Rectal smooth muscle tissue (tissue), 1 donor: ENCODE data around the gene CLEC3A.

Source experiments
- H3K27ac ChIP-seq: one replicate; pipeline ENCODE4 v1.7.0; 2013; ENCODE audit warnings: low read depth, low read length, inconsistent platforms
- H3K27me3 ChIP-seq: one replicate; pipeline ENCODE4 v1.7.0; 2013; ENCODE audit warnings: low read length; ENCODE audit not compliant: control insufficient read depth, insufficient read depth
- H3K36me3 ChIP-seq: one replicate; pipeline ENCODE4 v1.7.0; 2013; ENCODE audit warnings: low read length; ENCODE audit not compliant: control insufficient read depth, insufficient read depth
- H3K4me1 ChIP-seq: one replicate; pipeline ENCODE4 v1.7.0; 2013; ENCODE audit warnings: low read length; ENCODE audit not compliant: control insufficient read depth, insufficient read depth
- H3K4me3 ChIP-seq: one replicate; pipeline ENCODE4 v1.7.0; 2013; ENCODE audit warnings: low read length
- H3K9ac ChIP-seq: one replicate; pipeline ENCODE4 v1.7.0; 2013; ENCODE audit warnings: low read length

Gene CLEC3A

GRCh38 chr16:77998350-77999023 is 23.9 kb upstream of the CLEC3A start:
- no peaks in the 10 kb centered on the region for H3K36me3 ChIP-seq
- no peak overlapping the region for H3K4me3 ChIP-seq
- H3K27me3 ChIP-seq = no peaks in the 10 kb centered on the region
- no peak overlapping the region for H3K27ac ChIP-seq
- H3K9ac ChIP-seq = no peak overlapping the region
- no peaks in the 10 kb centered on the region for H3K4me1 ChIP-seq

- H3K4me3 ChIP-seq = no peak overlapping the region
These were observed 20.8 kb upstream of the CLEC3A start for GRCh38 chr16:78001451-78002025.

DNA sequence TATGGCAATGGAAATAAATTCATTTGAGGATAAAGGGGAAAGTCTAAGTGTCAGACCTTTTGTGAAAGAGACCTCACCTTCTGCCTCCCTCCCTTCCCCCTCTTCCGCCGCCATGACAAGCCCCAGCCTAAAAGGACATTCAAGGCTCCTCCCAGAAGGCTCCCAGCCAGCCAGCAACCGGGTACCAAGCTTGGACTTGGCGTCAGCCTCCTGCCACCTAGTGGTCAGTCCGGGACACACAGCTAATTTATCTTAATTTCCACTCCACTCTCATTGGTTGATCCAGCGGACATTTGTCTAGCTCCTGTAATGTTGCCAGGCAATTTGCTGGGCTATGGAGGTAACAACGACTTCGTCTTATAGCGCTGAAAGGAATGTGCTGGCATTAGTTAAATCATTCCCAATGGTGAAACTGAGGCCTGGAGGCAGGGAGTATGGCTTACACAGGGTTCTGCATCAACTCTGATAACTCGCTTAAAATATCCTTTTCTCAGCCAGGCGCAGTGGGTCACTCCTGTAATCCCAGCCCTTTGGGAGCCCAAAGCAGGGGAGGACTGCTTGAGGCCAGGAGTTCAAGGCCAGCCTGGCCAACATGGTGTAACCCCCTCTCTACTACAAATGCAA is 19.3 kb upstream of the CLEC3A start:
- H3K4me3 ChIP-seq = no peak overlapping the region
- H3K4me1 ChIP-seq = no peaks in the 10 kb centered on the region
- no peak overlapping the region for H3K9ac ChIP-seq
- H3K27me3 ChIP-seq = no peaks in the 10 kb centered on the region
- H3K36me3 ChIP-seq = no peaks in the 10 kb centered on the region
- no peak overlapping the region for H3K27ac ChIP-seq

More at GRCh38 chr16:78001451-78002025, 20.8 kb upstream of the CLEC3A start:
- no peak overlapping the region for H3K27ac ChIP-seq
- H3K27me3 ChIP-seq = no peaks in the 10 kb centered on the region
- no peak overlapping the region for H3K9ac ChIP-seq
- no peaks in the 10 kb centered on the region for H3K4me1 ChIP-seq
- H3K36me3 ChIP-seq = no peaks in the 10 kb centered on the region

DNA sequence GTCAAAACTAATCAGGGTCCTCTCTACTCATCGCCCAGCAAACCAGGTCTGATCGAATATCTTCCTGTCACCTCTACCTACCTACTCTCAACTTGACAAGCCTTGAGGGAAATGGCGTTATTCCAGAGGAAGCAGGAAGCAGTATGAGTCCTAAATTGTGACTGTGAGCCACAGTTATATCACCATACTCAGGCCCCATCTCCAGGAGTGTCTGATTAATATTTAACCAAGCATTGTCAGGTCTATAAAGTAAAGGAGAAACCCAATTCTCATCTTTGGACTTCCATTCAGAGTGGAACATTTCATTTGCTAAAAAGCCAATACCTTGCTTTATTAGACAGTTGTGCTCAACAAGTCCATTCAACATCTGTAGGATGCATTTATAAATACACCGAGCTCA is 17.8 kb upstream of the CLEC3A start:
- Histone ChIP-seq H3K9ac (no peak overlapping the region), H3K36me3 (no peaks in the 10 kb centered on the region), H3K4me3 (no peak overlapping the region), H3K27me3 (no peaks in the 10 kb centered on the region), H3K4me1 (no peaks in the 10 kb centered on the region), H3K27ac (no peak overlapping the region)

GRCh38 chr16:78005881-78006280 is 16.5 kb upstream of the CLEC3A start:
- H3K36me3 ChIP-seq = no peaks in the 10 kb centered on the region
- no peaks in the 10 kb centered on the region for H3K4me1 ChIP-seq
- H3K4me3 ChIP-seq = no peak overlapping the region
- no peak overlapping the region for H3K27ac ChIP-seq
- H3K9ac ChIP-seq = no peak overlapping the region
- H3K27me3 ChIP-seq = no peaks in the 10 kb centered on the region

GRCh38 chr16:78007121-78007520 is 15.2 kb upstream of the CLEC3A start:
- Histone ChIP-seq H3K27ac (no peak overlapping the region), H3K36me3 (no peaks in the 10 kb centered on the region), H3K4me3 (no peak overlapping the region), H3K4me1 (no peaks in the 10 kb centered on the region), H3K27me3 (no peaks in the 10 kb centered on the region), H3K9ac (no peak overlapping the region)

DNA sequence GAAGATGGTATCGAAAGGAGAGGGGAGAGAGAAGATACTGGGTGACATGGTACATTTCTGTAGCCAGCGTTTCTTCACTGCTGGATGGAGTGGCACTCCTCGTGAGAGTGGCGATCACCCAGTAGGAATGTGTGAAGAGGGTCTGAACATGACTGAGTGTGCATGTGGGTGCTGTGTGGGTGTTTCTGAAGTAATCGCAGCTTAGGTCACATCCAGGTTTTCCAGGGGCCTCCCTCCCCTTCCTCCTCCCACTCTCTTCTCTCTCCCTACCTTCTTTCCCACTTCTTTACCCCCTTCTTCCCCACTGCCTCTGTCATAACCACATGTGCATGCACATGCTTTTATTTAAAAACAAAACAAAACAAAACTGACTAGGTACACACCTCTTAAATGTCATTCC is 1.8 kb downstream of the CLEC3A start:
- Histone ChIP-seq H3K9ac (no peak overlapping the region), H3K4me1 (no peaks in the 10 kb centered on the region), H3K27ac (no peak overlapping the region), H3K4me3 (no peak overlapping the region), H3K36me3 (no peaks in the 10 kb centered on the region), H3K27me3 (no peaks in the 10 kb centered on the region)

GRCh38 chr16:78025631-78026030 is 3.3 kb downstream of the CLEC3A start:
- no peaks in the 10 kb centered on the region for H3K27me3 ChIP-seq
- H3K4me3 ChIP-seq = no peak overlapping the region
- H3K4me1 ChIP-seq = no peaks in the 10 kb centered on the region
- H3K36me3 ChIP-seq = no peaks in the 10 kb centered on the region
- no peak overlapping the region for H3K9ac ChIP-seq
- no peak overlapping the region for H3K27ac ChIP-seq

- Histone ChIP-seq H3K9ac (no peak overlapping the region), H3K4me3 (no peak overlapping the region), H3K36me3 (no peaks in the 10 kb centered on the region), H3K27ac (no peak overlapping the region), H3K27me3 (no peaks in the 10 kb centered on the region), H3K4me1 (no peaks in the 10 kb centered on the region)
These were observed 5.7 kb downstream of the CLEC3A start for GRCh38 chr16:78028018-78028417.

DNA sequence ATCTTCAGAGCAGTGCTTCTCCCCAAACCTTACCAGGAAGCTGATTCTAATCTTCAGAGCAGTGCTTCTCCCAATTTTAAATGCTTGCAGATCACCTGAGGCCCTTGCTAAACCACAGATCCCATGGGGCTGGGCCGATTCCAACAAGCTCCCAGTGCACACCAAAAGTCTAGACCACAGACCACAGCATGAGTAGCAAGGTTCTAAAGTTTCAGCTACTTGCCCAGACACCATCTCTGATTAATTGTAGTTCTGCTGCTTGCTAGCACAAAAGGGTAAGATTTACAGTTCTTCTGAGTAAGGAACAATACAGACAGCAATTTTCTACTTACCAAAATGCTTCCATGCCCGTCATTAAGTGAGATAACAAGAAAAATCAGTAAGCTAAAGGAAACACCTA is 12.2 kb downstream of the CLEC3A start:
- no peak overlapping the region for H3K4me3 ChIP-seq
- H3K4me1 ChIP-seq = no peaks in the 10 kb centered on the region
- no peaks in the 10 kb centered on the region for H3K27me3 ChIP-seq
- no peaks in the 10 kb centered on the region for H3K36me3 ChIP-seq
- no peak overlapping the region for H3K27ac ChIP-seq
- no peak overlapping the region for H3K9ac ChIP-seq

DNA sequence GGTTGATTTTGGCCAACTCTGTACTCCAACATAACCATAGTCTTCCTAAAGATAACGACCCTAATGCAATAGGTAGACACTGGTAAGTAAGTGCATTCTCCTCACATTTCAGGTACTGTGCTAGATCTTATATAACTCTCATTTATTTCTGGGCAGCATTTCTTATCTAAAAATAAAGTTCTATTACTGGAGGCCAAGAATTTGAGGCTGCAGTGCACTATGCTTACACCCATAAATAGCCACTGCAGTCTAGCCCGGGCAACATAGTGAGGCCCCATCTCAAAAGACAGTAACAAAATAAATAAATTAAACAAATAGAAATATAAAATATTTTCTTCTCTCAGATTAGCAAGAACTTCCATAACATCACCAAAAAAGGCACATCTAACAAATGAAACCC is 12.7 kb downstream of the CLEC3A start:
- Histone ChIP-seq H3K36me3 (no peaks in the 10 kb centered on the region), H3K27me3 (no peaks in the 10 kb centered on the region)

GRCh38 chr16:78040396-78040795 is 18.0 kb downstream of the CLEC3A start:
- Histone ChIP-seq H3K4me1 (no peaks in the 10 kb centered on the region), H3K9ac (no peak overlapping the region), H3K27ac (no peak overlapping the region), H3K36me3 (no peaks in the 10 kb centered on the region), H3K4me3 (no peak overlapping the region), H3K27me3 (no peaks in the 10 kb centered on the region)

More for the DNA sequence above, 12.7 kb downstream of the CLEC3A start:
- no peak overlapping the region for H3K4me3 ChIP-seq
- no peak overlapping the region for H3K9ac ChIP-seq
- no peak overlapping the region for H3K27ac ChIP-seq
- no peaks in the 10 kb centered on the region for H3K4me1 ChIP-seq
